KMS-11 (cell line): ENCODE measurements around the gene RECQL5.

Source experiments
- H2AFZ ChIP-seq: fragments of 200-600 bp; sonication (generic); 2 replicates; pipeline ENCODE4 v1.6.1; 2016; ENCODE audit warnings: antibody characterized with exemption, mixed run types, low read depth
- H3K27ac ChIP-seq: fragments of 200-600 bp; sonication (generic); 2 replicates; pipeline ENCODE4 v1.6.1; 2016; ENCODE audit warnings: mild to moderate bottlenecking, mixed run types
- H3K27me3 ChIP-seq: fragments of 200-600 bp; sonication (generic); 2 replicates; pipeline ENCODE4 v1.6.1; 2017; ENCODE audit warnings: mild to moderate bottlenecking, low read depth, mixed run types, moderate library complexity; ENCODE audit not compliant: insufficient read depth
- H3K36me3 ChIP-seq: fragments of 200-600 bp; sonication (generic); 2 replicates; pipeline ENCODE4 v1.6.1; 2017; ENCODE audit warnings: mild to moderate bottlenecking, mixed run types; ENCODE audit not compliant: insufficient read depth
- H3K4me1 ChIP-seq: fragments of 200-600 bp; sonication (generic); 2 replicates; pipeline ENCODE4 v1.6.1; 2016; ENCODE audit warnings: mild to moderate bottlenecking, low read depth, mixed run types; ENCODE audit not compliant: poor library complexity, severe bottlenecking
- H3K4me2 ChIP-seq: fragments of 200-600 bp; sonication (generic); 2 replicates; pipeline ENCODE4 v1.7.0; 2016; ENCODE audit warnings: mild to moderate bottlenecking, mixed run types
- H3K4me3 ChIP-seq: fragments of 200-600 bp; sonication (generic); IDR thresholded peaks from 2 replicates; pipeline ENCODE4 v1.6.1; 2017; ENCODE audit warnings: low read depth, low read length, mixed read lengths; ENCODE audit not compliant: insufficient read depth
- H3K79me2 ChIP-seq: fragments of 200-600 bp; sonication (generic); 2 replicates; pipeline ENCODE4 v1.6.1; 2016; ENCODE audit warnings: low read depth, mixed run types; ENCODE audit not compliant: insufficient read depth
- H3K9ac ChIP-seq: fragments of 200-600 bp; sonication (generic); 2 replicates; pipeline ENCODE4 v1.6.1; 2016; ENCODE audit warnings: mild to moderate bottlenecking, mixed run types
- H4K20me1 ChIP-seq: fragments of 200-600 bp; sonication (generic); 2 replicates; pipeline ENCODE4 v1.6.1; 2016; ENCODE audit warnings: mild to moderate bottlenecking, mixed run types; ENCODE audit not compliant: insufficient read depth
- TF ChIP-seq, protein P1 (sequence below): fragments of 200-600 bp; sonication (generic); conservative IDR thresholded peaks from 2 replicates; pipeline ENCODE4 v1.6.1; 2017; ENCODE audit warnings: low read depth, mild to moderate bottlenecking, antibody characterized with exemption, low read length, moderate library complexity, mixed read lengths

The RECQL5 gene

DNA sequence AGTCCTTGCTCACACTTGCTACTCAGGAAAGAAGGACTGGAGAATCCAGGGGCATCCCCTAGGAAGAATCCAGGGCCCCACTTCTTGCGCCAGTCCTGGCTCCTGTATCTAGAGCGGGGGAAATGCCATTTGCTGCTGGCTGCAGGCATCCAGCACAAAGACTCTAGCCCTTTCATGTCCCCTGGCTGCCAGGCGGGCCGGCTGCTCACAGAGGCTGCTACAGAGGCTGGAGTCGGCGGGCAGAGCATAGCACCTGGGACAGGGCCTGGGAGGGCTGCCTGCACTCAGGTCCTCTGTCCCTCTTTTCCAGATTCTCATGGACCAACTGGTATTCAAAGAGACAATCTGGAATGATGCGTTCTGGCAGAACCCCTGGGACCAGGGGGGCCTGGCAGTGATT is 19.9 kb downstream of the RECQL5 start:
- TF ChIP-seq, protein P1, sequence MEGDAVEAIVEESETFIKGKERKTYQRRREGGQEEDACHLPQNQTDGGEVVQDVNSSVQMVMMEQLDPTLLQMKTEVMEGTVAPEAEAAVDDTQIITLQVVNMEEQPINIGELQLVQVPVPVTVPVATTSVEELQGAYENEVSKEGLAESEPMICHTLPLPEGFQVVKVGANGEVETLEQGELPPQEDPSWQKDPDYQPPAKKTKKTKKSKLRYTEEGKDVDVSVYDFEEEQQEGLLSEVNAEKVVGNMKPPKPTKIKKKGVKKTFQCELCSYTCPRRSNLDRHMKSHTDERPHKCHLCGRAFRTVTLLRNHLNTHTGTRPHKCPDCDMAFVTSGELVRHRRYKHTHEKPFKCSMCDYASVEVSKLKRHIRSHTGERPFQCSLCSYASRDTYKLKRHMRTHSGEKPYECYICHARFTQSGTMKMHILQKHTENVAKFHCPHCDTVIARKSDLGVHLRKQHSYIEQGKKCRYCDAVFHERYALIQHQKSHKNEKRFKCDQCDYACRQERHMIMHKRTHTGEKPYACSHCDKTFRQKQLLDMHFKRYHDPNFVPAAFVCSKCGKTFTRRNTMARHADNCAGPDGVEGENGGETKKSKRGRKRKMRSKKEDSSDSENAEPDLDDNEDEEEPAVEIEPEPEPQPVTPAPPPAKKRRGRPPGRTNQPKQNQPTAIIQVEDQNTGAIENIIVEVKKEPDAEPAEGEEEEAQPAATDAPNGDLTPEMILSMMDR = no peak

DNA sequence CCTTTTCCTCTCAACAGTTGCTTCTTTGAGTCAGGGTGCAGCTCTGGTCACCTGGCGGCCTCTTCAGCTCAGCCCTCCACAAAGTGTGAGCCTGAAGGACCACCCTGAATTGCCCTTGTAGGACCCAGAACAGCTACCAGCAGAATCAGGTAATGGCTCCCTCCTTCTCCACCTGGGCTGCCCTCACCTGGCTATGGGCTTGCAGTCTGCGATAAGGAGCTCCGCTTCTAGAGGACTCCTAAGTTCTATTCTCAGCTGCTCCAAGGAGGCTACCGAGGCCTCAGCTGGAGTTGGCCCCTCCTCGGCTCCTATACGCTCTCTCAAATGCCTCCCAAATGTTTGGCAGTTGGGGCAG is 20.3 kb downstream of the RECQL5 start:
- Histone ChIP-seq H3K36me3 (no peaks in the 10 kb centered on the region), H3K4me3 (no peak overlapping the region), H3K4me1 (no peaks in the 10 kb centered on the region), H3K27me3 (no peaks in the 10 kb centered on the region), H3K4me2 (no peak overlapping the region), H3K27ac (no peak overlapping the region), H4K20me1 (no peaks in the 10 kb centered on the region), H2AFZ (no peak overlapping the region), H3K79me2 (no peaks in the 10 kb centered on the region), H3K9ac (no peak overlapping the region)
- TF ChIP-seq, protein P1 = no peak

More for the DNA sequence above, 19.9 kb downstream of the RECQL5 start:
- H2AFZ ChIP-seq = no peak overlapping the region
- no peak overlapping the region for H3K4me2 ChIP-seq
- no peaks in the 10 kb centered on the region for H3K4me1 ChIP-seq
- H3K36me3 ChIP-seq = no peaks in the 10 kb centered on the region
- H4K20me1 ChIP-seq = no peaks in the 10 kb centered on the region
- no peak overlapping the region for H3K4me3 ChIP-seq
- H3K79me2 ChIP-seq = no peaks in the 10 kb centered on the region
- H3K9ac ChIP-seq = no peak overlapping the region
- no peak overlapping the region for H3K27ac ChIP-seq
- H3K27me3 ChIP-seq = no peaks in the 10 kb centered on the region

DNA sequence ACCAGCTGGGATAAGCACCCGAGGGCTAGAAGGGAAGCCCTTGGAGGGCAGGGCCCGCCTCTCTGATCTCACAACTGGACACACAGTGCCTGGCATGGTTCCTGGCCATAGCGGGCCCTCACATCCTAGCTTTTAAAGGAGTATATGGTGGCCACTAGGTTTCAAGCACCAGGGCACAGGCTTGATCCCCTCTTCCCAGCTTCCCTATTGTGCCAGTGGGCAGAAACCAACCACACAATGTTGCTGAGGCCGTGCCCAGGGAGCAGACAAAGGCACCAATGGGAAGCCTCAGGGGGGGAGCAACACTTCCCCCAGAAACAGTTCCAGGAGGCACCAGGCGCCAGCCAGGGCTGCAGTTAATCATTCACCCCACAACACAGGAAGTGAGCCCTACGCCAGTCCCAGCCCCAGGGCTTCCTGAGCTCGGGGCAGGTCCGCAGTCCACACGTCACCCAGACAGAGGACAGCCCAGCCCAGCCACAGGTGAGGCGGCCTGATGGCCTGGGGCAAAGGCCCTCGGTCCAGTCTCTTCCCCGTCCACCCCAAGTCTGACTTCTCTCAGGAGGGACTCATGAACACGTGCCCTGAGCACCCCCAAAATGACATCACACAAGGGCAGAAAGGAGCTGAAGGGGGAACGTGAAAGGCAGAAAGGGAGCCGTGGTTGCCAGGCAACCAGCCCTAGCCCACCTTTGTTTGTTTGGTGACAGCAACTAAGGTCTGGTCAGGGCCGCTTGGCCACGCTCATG is 20.9 kb downstream of the RECQL5 start:
- H4K20me1 ChIP-seq = no peaks in the 10 kb centered on the region
- TF ChIP-seq, protein P1 = no peak
- H2AFZ ChIP-seq = no peak overlapping the region
- H3K79me2 ChIP-seq = no peaks in the 10 kb centered on the region
- H3K27me3 ChIP-seq = no peaks in the 10 kb centered on the region
- H3K4me3 ChIP-seq = no peak overlapping the region
- no peak overlapping the region for H3K9ac ChIP-seq
- H3K27ac ChIP-seq = no peak overlapping the region
- no peaks in the 10 kb centered on the region for H3K4me1 ChIP-seq
- H3K36me3 ChIP-seq = no peaks in the 10 kb centered on the region
- H3K4me2 ChIP-seq = no peak overlapping the region

DNA sequence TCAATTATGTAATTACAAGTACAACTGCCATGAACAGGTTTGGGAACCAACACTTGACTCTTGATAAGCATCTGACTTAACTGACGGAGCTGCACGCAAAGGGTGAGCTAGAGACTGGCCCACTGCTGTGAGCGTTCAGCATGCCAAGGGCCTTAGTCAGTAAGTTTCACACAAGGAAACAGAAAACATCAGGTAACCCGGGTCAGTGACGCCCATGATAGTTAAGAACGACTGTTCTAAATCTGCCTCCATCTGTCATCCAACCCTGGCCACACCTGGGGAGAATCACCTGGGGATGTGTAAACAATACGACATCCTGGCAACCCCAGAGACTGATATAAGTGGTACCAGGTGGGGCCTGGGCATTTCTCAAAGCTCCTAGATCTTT is 21.5 kb downstream of the RECQL5 start:
- no peak overlapping the region for H3K4me3 ChIP-seq
- H3K27me3 ChIP-seq = no peaks in the 10 kb centered on the region
- H3K79me2 ChIP-seq = no peaks in the 10 kb centered on the region
- H2AFZ ChIP-seq = no peak overlapping the region
- H3K9ac ChIP-seq = no peak overlapping the region
- TF ChIP-seq, protein P1 = no peak
- no peaks in the 10 kb centered on the region for H3K36me3 ChIP-seq
- no peaks in the 10 kb centered on the region for H3K4me1 ChIP-seq
- no peak overlapping the region for H3K4me2 ChIP-seq
- no peak overlapping the region for H3K27ac ChIP-seq
- no peaks in the 10 kb centered on the region for H4K20me1 ChIP-seq
